Measurements from ENCODE around the gene ADGRE1. TPM values are rescaled to one million over a fixed set of nuclear protein-coding genes. Genes with fewer than 3 reads are reported as not detected.

The ADGRE1 gene
- total and polyA plus RNA-seq, 4 donors, result 0.39 to 16.2 (median 1.8) TPM

- WGBS, result 89% methylated on average over 2 of the region's 2 CpGs
- no peak overlapping the region for H3K9ac ChIP-seq (ENCODE audit: low read depth in 1 of 2, low read length in 2 of 2)
- TF ChIP-seq GABPA (IDR thresholded peaks at IDR 0.05 in 1 of 2, conservative IDR thresholded peaks at IDR 0.05 in 1 of 2) (no peak), SP1 (IDR thresholded peaks at IDR 0.05) (no peak), ATF3 (IDR thresholded peaks at IDR 0.05) (no peak), HNF4A (conservative IDR thresholded peaks at IDR 0.05) (no peak), RAD21 (IDR thresholded peaks at IDR 0.05) (no peak), FOXA2 (IDR thresholded peaks at IDR 0.05) (no peak), HNF4G (IDR thresholded peaks at IDR 0.05) (no peak), MAX (IDR thresholded peaks at IDR 0.05) (no peak), JUND (IDR thresholded peaks at IDR 0.05) (no peak)
- H3K4me3 ChIP-seq (ENCODE audit: low read depth in 1 of 3, low read length in 3 of 3), result no peak overlapping the region
- no peaks in the 10 kb centered on the region for H3K9me3 ChIP-seq (ENCODE audit: control insufficient read depth in 4 of 4, low read length in 3 of 4)
- no peaks in the 10 kb centered on the region for H3K27me3 ChIP-seq (ENCODE audit: control insufficient read depth in 4 of 4, insufficient read depth in 4 of 4, low read length in 3 of 4)
- no peaks in the 10 kb centered on the region for H3K36me3 ChIP-seq (ENCODE audit: control insufficient read depth in 4 of 4, insufficient read depth in 3 of 4, low read depth in 1 of 4, low read length in 3 of 4)
- H3K4me1 ChIP-seq (ENCODE audit: control insufficient read depth in 4 of 4, insufficient read depth in 4 of 4, low read length in 3 of 4), result no peaks in the 10 kb centered on the region
- no peak overlapping the region for H3K27ac ChIP-seq (ENCODE audit: low read depth in 1 of 2, low read length in 2 of 2)
- DNase-seq (ENCODE audit: low spot score), result no peak
These were observed 61.5 kb downstream of the ADGRE1 start for GRCh38 chr19:6948884-6949283.

- WGBS, result 69% methylated on average over 9 of the region's 9 CpGs
- no peak overlapping the region for H3K9ac ChIP-seq (ENCODE audit: low read depth in 1 of 2, low read length in 2 of 2)
- no peaks in the 10 kb centered on the region for H3K4me1 ChIP-seq (ENCODE audit: control insufficient read depth in 4 of 4, insufficient read depth in 4 of 4, low read length in 3 of 4)
- H3K36me3 ChIP-seq (ENCODE audit: control insufficient read depth in 4 of 4, insufficient read depth in 3 of 4, low read depth in 1 of 4, low read length in 3 of 4), result peaks cover 0 to under 1% (median 0%) of the 10 kb centered on the region in 4 donors
- no peaks in the 10 kb centered on the region for H3K9me3 ChIP-seq (ENCODE audit: control insufficient read depth in 4 of 4, low read length in 3 of 4)
- TF ChIP-seq NR2F2 (IDR thresholded peaks at IDR 0.05) (no peak), RXRA (IDR thresholded peaks at IDR 0.05) (no peak), ZBTB33 (IDR thresholded peaks at IDR 0.05) (no peak), CTCF (IDR thresholded peaks at IDR 0.05; ENCODE audit: low read depth, low read length, missing input control) (no peak), HNF4A (conservative IDR thresholded peaks at IDR 0.05) (no peak), ATF3 (IDR thresholded peaks at IDR 0.05) (no peak), EGR1 (IDR thresholded peaks at IDR 0.05; ENCODE audit: low read depth in 2 of 2) (no peak), TAF1 (conservative IDR thresholded peaks at IDR 0.05) (no peak)
- H3K27me3 ChIP-seq (ENCODE audit: control insufficient read depth in 4 of 4, insufficient read depth in 4 of 4, low read length in 3 of 4), result no peaks in the 10 kb centered on the region
- no peak overlapping the region for H3K27ac ChIP-seq (ENCODE audit: low read depth in 1 of 2, low read length in 2 of 2)
- no peak overlapping the region for H3K4me3 ChIP-seq (ENCODE audit: low read depth in 1 of 3, low read length in 3 of 3)
- DNase-seq (ENCODE audit: low spot score), result no peak
These were observed 65.6 kb downstream of the ADGRE1 start for GRCh38 chr19:6952956-6953355.

GRCh38 chr19:6955082-6955481 is 67.7 kb downstream of the ADGRE1 start:
- no peak for DNase-seq (ENCODE audit: low spot score)
- Histone ChIP-seq H3K27me3 (ENCODE audit: control insufficient read depth in 4 of 4, insufficient read depth in 4 of 4, low read length in 3 of 4) (no peaks in the 10 kb centered on the region), H3K36me3 (ENCODE audit: control insufficient read depth in 4 of 4, insufficient read depth in 3 of 4, low read depth in 1 of 4, low read length in 3 of 4) (peaks cover 0 to 2% (median 0%) of the 10 kb centered on the region in 4 donors), H3K9ac (ENCODE audit: low read depth in 1 of 2, low read length in 2 of 2) (no peak overlapping the region), H3K9me3 (ENCODE audit: control insufficient read depth in 4 of 4, low read length in 3 of 4) (no peaks in the 10 kb centered on the region), H3K27ac (ENCODE audit: low read depth in 1 of 2, low read length in 2 of 2) (no peak overlapping the region), H3K4me1 (ENCODE audit: control insufficient read depth in 4 of 4, insufficient read depth in 4 of 4, low read length in 3 of 4) (no peaks in the 10 kb centered on the region), H3K4me3 (ENCODE audit: low read depth in 1 of 3, low read length in 3 of 3) (no peak overlapping the region)
- no peak for TF ChIP-seq REST (IDR thresholded peaks at IDR 0.05)
- no peak for TF ChIP-seq RXRA (IDR thresholded peaks at IDR 0.05)
- TF ChIP-seq CTCF (IDR thresholded peaks at IDR 0.05; ENCODE audit: low read depth, low read length, missing input control), result no peak
- no peak for TF ChIP-seq NR2F2 (IDR thresholded peaks at IDR 0.05)
- WGBS, result 93% methylated on average over 3 of the region's 3 CpGs
